ENCODE results near the gene ASIC3.

Gene ASIC3

DNA sequence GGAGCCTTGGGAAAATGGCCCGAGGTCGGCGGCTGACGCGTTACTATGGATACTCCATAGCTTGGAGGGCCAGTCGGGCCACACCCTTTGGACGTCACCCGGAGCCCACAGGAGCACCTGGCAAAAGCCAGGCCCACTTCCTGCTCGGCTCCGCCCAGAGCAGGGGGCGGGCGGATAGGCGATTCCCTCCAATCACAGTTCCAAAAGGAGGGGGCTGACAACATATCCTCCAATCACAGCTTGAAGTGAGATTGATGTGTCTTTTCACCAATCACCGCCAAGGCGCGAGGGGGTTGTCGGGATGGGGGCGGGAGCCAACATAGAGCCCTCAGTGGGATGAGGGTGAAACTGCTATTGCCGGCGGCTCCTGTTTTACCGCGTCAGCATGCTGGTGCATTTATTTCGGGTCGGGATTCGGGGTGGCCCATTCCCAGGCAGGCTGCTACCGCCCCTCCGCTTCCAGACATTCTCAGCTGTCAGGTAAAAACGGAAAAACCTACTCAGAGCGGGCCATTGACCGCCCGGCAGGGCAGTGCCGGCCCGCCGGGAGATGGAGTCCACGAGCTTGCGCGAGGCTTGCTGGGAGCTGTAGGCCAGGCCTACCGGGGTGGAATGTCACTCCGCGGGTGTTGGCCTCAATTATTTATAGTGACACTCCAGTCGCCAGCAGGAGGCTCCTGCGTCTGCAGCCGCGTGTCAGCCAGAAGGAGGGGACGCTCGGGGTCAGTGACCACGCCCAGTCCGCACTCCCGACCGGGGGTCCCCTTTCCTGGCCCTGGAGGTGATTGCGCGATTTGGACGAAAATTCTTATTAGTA, 20.0 kb upstream of the ASIC3 start, which contains the start of gene ABCB8:
ABCB8 (plus strand) TSS at position 320 of the 817 bp plus-strand sequence; CDS start at position 386, 66 bp downstream.
- no peak for TF ChIP-seq CTCF (IDR thresholded peaks at IDR 0.05)
- Histone ChIP-seq H3K4me3 (peak within 1 kb of the TSS; percentile 78), H3K27ac (peak within 1 kb of the TSS; percentile 61 to 82)
- peak; percentile 99 for DNase-seq (ENCODE audit: low spot score)

DNA sequence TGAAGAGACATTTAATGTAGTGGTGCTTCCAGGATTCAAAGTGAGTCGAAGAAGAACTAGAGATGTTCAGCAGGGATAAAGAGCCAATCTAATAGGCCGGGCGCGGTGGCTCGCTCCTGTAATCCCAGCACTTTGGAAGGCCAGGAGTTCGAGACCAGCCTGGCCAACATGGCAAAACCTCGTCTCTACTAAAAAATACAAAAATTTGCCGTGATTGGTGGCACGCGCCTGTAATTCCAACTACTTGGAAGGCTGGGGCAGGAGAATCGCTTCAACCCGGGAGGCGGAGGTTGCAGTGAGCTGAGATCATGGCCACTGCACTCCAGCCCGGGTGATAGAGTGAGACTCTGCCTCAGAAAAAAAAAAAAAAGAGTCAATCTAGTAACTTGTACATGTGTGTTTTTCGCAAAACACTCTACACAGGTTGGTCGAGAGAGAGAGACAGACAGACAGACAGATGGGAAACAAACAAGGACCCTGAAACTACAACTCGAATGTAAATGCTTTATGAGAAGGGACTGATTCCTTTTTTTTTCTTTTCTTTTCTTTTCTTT, 19.3 kb upstream of the ASIC3 start:
- DNase-seq (ENCODE audit: low spot score) = no peak
- TF ChIP-seq CTCF (IDR thresholded peaks at IDR 0.05) = no peak
- Histone ChIP-seq H3K27ac (peak overlapping the region; percentile 61 to 82), H3K4me3 (peak overlapping the region; percentile 78)

GRCh38 chr7:151031011-151031410, 17.3 kb upstream of the ASIC3 start:
- no peak for TF ChIP-seq CTCF (IDR thresholded peaks at IDR 0.05)
- Histone ChIP-seq H3K27ac (no peak overlapping the region), H3K4me3 (no peak overlapping the region)
- no peak for DNase-seq (ENCODE audit: low spot score)

- no peak overlapping the region for H3K27ac ChIP-seq
- no peak for TF ChIP-seq CTCF (IDR thresholded peaks at IDR 0.05)
- no peak for DNase-seq (ENCODE audit: low spot score)
Observed at GRCh38 chr7:151032936-151033863, 15.1 kb upstream of the ASIC3 start.

DNA sequence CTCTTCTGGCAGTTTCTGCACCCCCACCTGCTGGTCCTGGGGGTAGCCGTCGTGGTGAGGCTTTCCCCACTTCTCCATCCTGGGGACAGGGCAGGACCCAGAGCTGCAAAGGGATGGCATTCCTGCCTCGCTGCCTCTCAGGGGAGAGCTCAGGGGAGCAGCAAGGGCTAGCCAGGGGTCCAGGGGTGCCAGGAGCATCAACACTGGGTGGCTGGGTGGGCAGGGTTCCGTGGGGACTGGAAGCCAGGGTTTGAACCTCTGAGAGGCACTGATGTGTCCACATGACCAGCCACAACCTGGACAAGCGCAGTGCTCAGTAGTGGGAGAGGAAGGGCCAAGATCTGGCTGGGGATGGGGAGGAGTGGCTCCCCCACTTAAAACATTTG, 14.5 kb upstream of the ASIC3 start:
- Histone ChIP-seq H3K27ac (no peak overlapping the region), H3K4me3 (no peak overlapping the region)
- TF ChIP-seq CTCF (IDR thresholded peaks at IDR 0.05) = no peak
- no peak for DNase-seq (ENCODE audit: low spot score)

More at GRCh38 chr7:151032936-151033863, 15.1 kb upstream of the ASIC3 start:
- H3K4me3 ChIP-seq = no peak overlapping the region

GRCh38 chr7:151034312-151035025, 13.9 kb upstream of the ASIC3 start:
- H3K4me3 ChIP-seq = no peak overlapping the region
- no peak for TF ChIP-seq CTCF (IDR thresholded peaks at IDR 0.05)
- H3K27ac ChIP-seq = no peak overlapping the region
- DNase-seq (ENCODE audit: low spot score) = no peak

Measured in coronary artery (tissue), 2 donors.